Endothelial cell (in vitro differentiated cells): ENCODE measurements around the gene DDX39A. TPM values are rescaled to one million over a fixed set of nuclear protein-coding genes. Genes with fewer than 3 reads are reported as not detected.

ENCODE experiments used
- DNase-seq: peaks from one replicate; pipeline ENCODE4 v3.0.0; 2021; ENCODE audit warnings: low spot score
- H3K27ac Mint-ChIP-seq: one replicate; pipeline ENCODE4 v1.8.0; 2021; ENCODE audit warnings: mixed read lengths, inconsistent platforms; ENCODE audit not compliant: unreplicated experiment
- H3K27me3 Mint-ChIP-seq: one replicate; pipeline ENCODE4 v1.8.0; 2021; ENCODE audit warnings: mild to moderate bottlenecking, moderate library complexity, mixed read lengths, inconsistent platforms; ENCODE audit not compliant: unreplicated experiment
- H3K36me3 Mint-ChIP-seq: one replicate; pipeline ENCODE4 v1.8.0; 2021; ENCODE audit warnings: mild to moderate bottlenecking, low read depth, mixed read lengths, inconsistent platforms; ENCODE audit not compliant: unreplicated experiment
- H3K4me1 Mint-ChIP-seq: one replicate; pipeline ENCODE4 v1.8.0; 2021; ENCODE audit warnings: mild to moderate bottlenecking, mixed read lengths, inconsistent platforms; ENCODE audit not compliant: unreplicated experiment
- H3K4me3 Mint-ChIP-seq: one replicate; pipeline ENCODE4 v1.8.0; 2021; ENCODE audit warnings: mild to moderate bottlenecking, mixed read lengths, inconsistent platforms; ENCODE audit not compliant: unreplicated experiment
- H3K9me3 Mint-ChIP-seq: one replicate; pipeline ENCODE4 v1.8.0; 2021; ENCODE audit warnings: mixed read lengths, inconsistent platforms; ENCODE audit not compliant: unreplicated experiment
- CTCF ChIP-seq: fragments of 200-600 bp; sonication (generic); IDR thresholded peaks from one replicate; pipeline ENCODE4 v1.5.0; 2021; ENCODE audit warnings: antibody characterized with exemption; ENCODE audit not compliant: unreplicated experiment
- total RNA-seq: library from RNA; stranded (reverse); fragmentation: NEBNext Ultra II Directional; extraction: Animal tissue kit (Norgen Biotek cat#: 25700); gene quantifications from one replicate; pipeline ENCODE4 v1.2.1, GENCODE V29; 2021; ENCODE audit not compliant: unreplicated experiment

DDX39A gene
- total RNA-seq, 1 donor from 2014 or later: 81.1 TPM

GRCh38 chr19:14412324-14412995 is 6.7 kb downstream of the DDX39A start:
- DNase-seq: no peak
- H3K9me3 Mint-ChIP-seq: no peaks in the 10 kb centered on the region
- peaks cover 47% of the 10 kb centered on the region for H3K36me3 Mint-ChIP-seq
- H3K4me3 Mint-ChIP-seq: no peak overlapping the region
- TF ChIP-seq CTCF: no peak
- H3K27me3 Mint-ChIP-seq: peaks cover 8% of the 10 kb centered on the region
- no peak overlapping the region for H3K27ac Mint-ChIP-seq
- peaks cover 10% of the 10 kb centered on the region for H3K4me1 Mint-ChIP-seq

- no peak for TF ChIP-seq CTCF
- no peak for DNase-seq
- Mint-ChIP-seq H3K27me3 (peaks cover 8% of the 10 kb centered on the region), H3K4me1 (peaks cover 7% of the 10 kb centered on the region), H3K4me3 (no peak overlapping the region), H3K27ac (no peak overlapping the region), H3K36me3 (peaks cover 47% of the 10 kb centered on the region), H3K9me3 (no peaks in the 10 kb centered on the region)
These were observed 7.2 kb downstream of the DDX39A start for GRCh38 chr19:14411938-14412245.

GRCh38 chr19:14411161-14411937 is 7.8 kb downstream of the DDX39A start:
- H3K27me3 Mint-ChIP-seq: peaks cover 8% of the 10 kb centered on the region
- no peaks in the 10 kb centered on the region for H3K9me3 Mint-ChIP-seq
- H3K36me3 Mint-ChIP-seq: peaks cover 45% of the 10 kb centered on the region
- peak overlapping the region; percentile 56 for H3K4me3 Mint-ChIP-seq
- DNase-seq: no peak
- TF ChIP-seq CTCF: no peak
- H3K4me1 Mint-ChIP-seq: peaks cover 6% of the 10 kb centered on the region
- no peak overlapping the region for H3K27ac Mint-ChIP-seq

- H3K4me1 Mint-ChIP-seq: peaks cover 3% of the 10 kb centered on the region
- TF ChIP-seq CTCF: no peak
- peaks cover 39% of the 10 kb centered on the region for H3K36me3 Mint-ChIP-seq
- peaks cover 8% of the 10 kb centered on the region for H3K27me3 Mint-ChIP-seq
- no peak for DNase-seq
- no peaks in the 10 kb centered on the region for H3K9me3 Mint-ChIP-seq
- H3K4me3 Mint-ChIP-seq: no peak overlapping the region
- H3K27ac Mint-ChIP-seq: no peak overlapping the region
These were observed 8.8 kb downstream of the DDX39A start for GRCh38 chr19:14410091-14411051.
